BLaER1 treated with 17β-estradiol and CSF1 and Interleukin-3, amounts not matched to agents 10 nM and 100 nM (cell line): ENCODE measurements around the gene SLC26A3.

Experiments
- H3K27ac ChIP-seq, 11 experiments: shearing (Covaris generic); formaldehyde crosslinking; 2 replicates each; pipeline ENCODE4 v1.8.1; 2022
- H3K27me3 ChIP-seq, 11 experiments: shearing (Covaris generic); formaldehyde crosslinking; 2 replicates each; pipeline ENCODE4 v1.8.1; 2022
- H3K36me3 ChIP-seq, 11 experiments: shearing (Covaris generic); formaldehyde crosslinking; 2 replicates each; pipeline ENCODE4 v1.8.1; 2022
- H3K4me1 ChIP-seq, 10 experiments: shearing (Covaris generic); formaldehyde crosslinking; 2 replicates each; pipeline ENCODE4 v1.8.1; 2022
- H3K4me2 ChIP-seq, 11 experiments: shearing (Covaris generic); formaldehyde crosslinking; 2 replicates each; pipeline ENCODE4 v1.8.1; 2022
- H3K4me3 ChIP-seq, 10 experiments: shearing (Covaris generic); formaldehyde crosslinking; 2 replicates each; pipeline ENCODE4 v1.8.1; 2022
- H3K9ac ChIP-seq, 11 experiments: shearing (Covaris generic); formaldehyde crosslinking; 2 replicates each; pipeline ENCODE4 v1.8.1; 2022
- H3K9me3 ChIP-seq, 11 experiments: shearing (Covaris generic); formaldehyde crosslinking; replicated peaks in 1 of 11; 2 replicates each; pipeline ENCODE4 v1.8.1; 2022
- H4K20me1 ChIP-seq, 11 experiments: shearing (Covaris generic); formaldehyde crosslinking; 2 replicates each; pipeline ENCODE4 v1.8.1; 2022
- Cebpa-rat ChIP-seq, 11 experiments: shearing (Covaris generic); IDR thresholded peaks; 2 replicates each; pipeline ENCODE4 v1.8.1; 2022

The SLC26A3 gene

DNA sequence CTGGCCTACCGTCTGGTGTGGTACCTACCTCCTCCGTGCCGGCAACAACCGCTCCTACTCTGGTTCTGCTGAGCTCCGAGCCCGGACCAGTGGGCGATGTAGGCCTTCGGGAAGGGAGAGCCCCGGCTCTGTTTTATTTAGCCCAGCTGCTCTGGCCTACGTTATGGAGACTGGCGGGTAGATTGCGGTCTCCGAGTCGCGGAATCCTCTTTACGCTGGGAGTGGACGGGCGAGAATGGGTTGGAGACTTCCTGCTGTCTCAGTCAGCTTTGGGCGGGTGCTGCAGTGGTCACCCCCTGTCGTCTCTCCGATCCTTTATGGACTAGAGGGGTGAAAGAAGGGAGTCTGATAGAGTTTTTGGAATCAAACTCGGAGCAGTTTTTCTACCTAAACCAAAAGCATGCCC is 58.7 kb downstream of the SLC26A3 start:
- H3K9me3 ChIP-seq = no peaks in the 10 kb centered on the region
- H3K4me1 ChIP-seq = peaks cover 22 to 45% (median 40%) of the 10 kb centered on the region in 10 experiments
- H3K4me3 ChIP-seq = peak overlapping the region; percentile 78 to 95 (median 90)
- H4K20me1 ChIP-seq = peaks cover 36 to 52% (median 48%) of the 10 kb centered on the region in 11 experiments
- H3K27ac ChIP-seq = peak overlapping the region; percentile 91 to 100 (median 98)
- peaks cover 8 to 31% (median 12%) of the 10 kb centered on the region in 11 experiments; a peak in 21 of 22 replicates for H3K36me3 ChIP-seq
- no peaks in the 10 kb centered on the region for H3K27me3 ChIP-seq
- peak overlapping the region; percentile 89 to 98 (median 96) for H3K9ac ChIP-seq
- peak overlapping the region; percentile 76 to 96 (median 90) for H3K4me2 ChIP-seq
- no peak for TF ChIP-seq Cebpa-rat (IDR thresholded peaks at IDR 0.05)

GRCh38 chr7:107743567-107744344 is 59.3 kb downstream of the SLC26A3 start, which contains the start of gene CBLL1:
Gene CBLL1 (plus strand): TSS chr7:107744142. CDS start chr7:107744164, 22 bp downstream.
- Histone ChIP-seq H3K9ac (peak within 1 kb of the TSS; percentile 89 to 98 (median 96)), H4K20me1 (peaks cover 33 to 46% (median 42%) of the 10 kb centered on the region in 11 experiments), H3K4me2 (peak within 1 kb of the TSS; percentile 76 to 96 (median 90)), H3K36me3 (peaks cover 2 to 25% (median 7%) of the 10 kb centered on the region in 11 experiments; a peak in 21 of 22 replicates), H3K4me3 (peak within 1 kb of the TSS; percentile 78 to 95 (median 90)), H3K27me3 (no peaks in the 10 kb centered on the region), H3K9me3 (no peaks in the 10 kb centered on the region), H3K4me1 (peaks cover 22 to 45% (median 40%) of the 10 kb centered on the region in 10 experiments), H3K27ac (peak within 1 kb of the TSS; percentile 91 to 100 (median 98))
- TF ChIP-seq Cebpa-rat (IDR thresholded peaks at IDR 0.05) = no peak

GRCh38 chr7:107742678-107743566 is 60.1 kb downstream of the SLC26A3 start:
- peak overlapping the region; percentile 73 to 91 (median 86) for H3K4me2 ChIP-seq
- peak overlapping the region; percentile 78 to 95 (median 90) for H3K4me3 ChIP-seq
- TF ChIP-seq Cebpa-rat (IDR thresholded peaks at IDR 0.05) = no peak
- peaks cover 27 to 38% (median 34%) of the 10 kb centered on the region in 11 experiments for H4K20me1 ChIP-seq
- H3K27me3 ChIP-seq = no peaks in the 10 kb centered on the region
- peaks cover 22 to 43% (median 40%) of the 10 kb centered on the region in 10 experiments for H3K4me1 ChIP-seq
- peak overlapping the region; percentile 91 to 100 (median 98) for H3K27ac ChIP-seq
- H3K36me3 ChIP-seq = peaks cover 0 to 18% (median 0%) of the 10 kb centered on the region in 11 experiments; a peak in 4 of 22 replicates
- H3K9ac ChIP-seq = peak overlapping the region; percentile 89 to 98 (median 96)
- H3K9me3 ChIP-seq = peaks cover 0 to 3% (median under 1%) of the 10 kb centered on the region in 11 experiments; a peak in 2 of 22 replicates

DNA sequence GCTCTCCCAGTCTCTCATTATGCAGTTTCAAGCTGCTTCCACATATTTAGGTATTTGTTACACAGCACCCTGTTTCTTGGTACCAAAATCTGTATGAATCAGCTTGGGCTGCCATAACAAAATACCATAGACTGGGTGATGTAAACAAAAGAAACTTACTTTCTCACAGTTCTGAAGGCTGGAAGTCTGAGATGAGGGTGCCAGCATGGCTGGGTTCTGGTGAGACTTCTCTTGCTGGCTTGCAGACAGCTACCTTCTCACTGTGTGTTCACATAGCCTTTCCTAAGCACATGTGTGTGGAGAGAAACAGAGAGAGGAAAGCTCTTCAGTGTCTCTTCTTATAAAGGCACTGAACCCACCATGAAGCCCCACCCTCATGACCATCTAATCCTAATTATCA is 74.7 kb downstream of the SLC26A3 start:
- peaks cover 3 to 5% (median 4%) of the 10 kb centered on the region in 11 experiments for H3K9me3 ChIP-seq
- H3K4me3 ChIP-seq = no peak overlapping the region
- 0 out of 22 replicates have a peak, but pooled peaks cover 0 to under 1% (median 0%) of the 10 kb centered on the region in 11 experiments for H3K36me3 ChIP-seq
- no peaks in the 10 kb centered on the region for H3K27me3 ChIP-seq
- no peak overlapping the region for H3K9ac ChIP-seq
- H3K27ac ChIP-seq = no peak overlapping the region
- no peak overlapping the region for H3K4me2 ChIP-seq
- no peaks in the 10 kb centered on the region for H4K20me1 ChIP-seq
- no peak for TF ChIP-seq Cebpa-rat (IDR thresholded peaks at IDR 0.05)
- H3K4me1 ChIP-seq = no peaks in the 10 kb centered on the region

DNA sequence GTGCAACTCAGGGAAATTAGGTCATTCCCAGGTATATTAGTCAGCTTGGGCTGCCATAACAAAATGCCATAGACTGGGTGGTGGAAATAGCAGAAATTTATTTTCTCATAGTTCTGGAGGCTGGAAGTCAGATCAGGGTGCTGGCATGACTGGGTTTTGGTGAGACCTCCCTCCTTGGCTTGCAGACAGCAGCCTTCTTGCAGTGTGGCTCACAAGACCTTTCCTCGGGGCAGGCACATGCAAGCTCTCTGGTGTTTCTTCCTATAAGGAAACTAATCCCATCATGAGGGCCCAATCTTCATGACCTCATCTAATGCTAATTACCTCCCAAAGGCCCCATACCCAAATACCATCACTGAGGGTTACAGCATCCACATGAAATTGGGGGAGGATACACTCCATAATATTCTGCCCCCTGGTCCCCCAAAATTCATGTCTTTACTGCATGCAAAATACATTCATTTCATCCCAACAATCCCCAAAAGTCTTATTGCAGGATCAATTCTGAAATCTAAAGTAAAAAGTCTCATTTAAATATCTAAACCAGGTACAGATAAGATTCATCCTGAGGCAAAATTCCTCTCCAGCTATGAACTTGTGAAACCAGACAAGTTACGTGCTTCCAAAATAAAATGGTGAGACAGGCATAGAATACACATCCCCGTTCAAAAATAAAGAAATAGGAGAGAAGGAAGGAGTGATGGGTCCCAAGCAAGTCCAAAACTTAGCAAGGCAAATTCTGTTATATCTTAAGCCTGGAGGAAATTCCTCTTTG is 76.5 kb downstream of the SLC26A3 start:
- Histone ChIP-seq H3K9me3 (no peaks in the 10 kb centered on the region), H3K4me1 (no peaks in the 10 kb centered on the region), H3K36me3 (no peaks in the 10 kb centered on the region), H3K27me3 (no peaks in the 10 kb centered on the region), H3K27ac (no peak overlapping the region), H4K20me1 (no peaks in the 10 kb centered on the region), H3K4me3 (no peak overlapping the region), H3K9ac (no peak overlapping the region), H3K4me2 (no peak overlapping the region)
- no peak for TF ChIP-seq Cebpa-rat (IDR thresholded peaks at IDR 0.05)

DNA sequence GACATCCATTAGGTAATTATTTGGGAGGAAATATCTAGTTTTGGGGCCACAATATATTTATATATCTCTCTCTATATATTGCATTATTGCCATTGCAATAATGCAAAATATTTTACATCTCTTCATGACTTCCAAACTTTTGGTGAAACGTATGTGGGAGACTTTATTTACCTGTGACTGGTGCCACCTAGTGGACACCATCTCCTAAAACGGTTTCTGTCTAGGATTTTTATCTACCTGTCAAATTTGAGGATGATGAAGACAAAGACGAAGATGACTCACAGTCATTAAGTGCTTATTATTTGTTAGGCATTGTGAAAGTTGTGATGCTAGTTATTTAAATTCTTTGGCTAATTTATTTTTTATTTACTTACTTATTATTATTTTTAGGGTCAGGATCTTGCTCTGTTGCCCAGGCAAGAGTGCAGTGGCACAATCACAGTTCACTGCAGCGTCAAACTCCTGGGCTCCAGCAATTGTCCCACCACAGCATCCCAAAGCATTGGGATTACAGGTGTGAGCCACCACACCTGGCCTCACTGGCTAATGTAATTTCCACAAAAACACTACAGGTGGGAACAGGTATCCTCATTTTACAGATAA is 77.8 kb downstream of the SLC26A3 start:
- Histone ChIP-seq H3K27ac (no peak overlapping the region), H3K9me3 (no peaks in the 10 kb centered on the region), H3K4me2 (no peak overlapping the region), H3K36me3 (no peaks in the 10 kb centered on the region), H3K4me1 (no peaks in the 10 kb centered on the region), H3K4me3 (no peak overlapping the region), H3K27me3 (no peaks in the 10 kb centered on the region), H3K9ac (no peak overlapping the region), H4K20me1 (no peaks in the 10 kb centered on the region)
- no peak for TF ChIP-seq Cebpa-rat (IDR thresholded peaks at IDR 0.05)

- H3K4me3 ChIP-seq = no peak overlapping the region
- no peak for TF ChIP-seq Cebpa-rat (IDR thresholded peaks at IDR 0.05)
- no peak overlapping the region for H3K27ac ChIP-seq
- H3K9me3 ChIP-seq = no peaks in the 10 kb centered on the region
- H3K4me1 ChIP-seq = no peaks in the 10 kb centered on the region
- H3K27me3 ChIP-seq = no peaks in the 10 kb centered on the region
- H4K20me1 ChIP-seq = no peaks in the 10 kb centered on the region
- no peak overlapping the region for H3K9ac ChIP-seq
- no peak overlapping the region for H3K4me2 ChIP-seq
- H3K36me3 ChIP-seq = no peaks in the 10 kb centered on the region
Measured at GRCh38 chr7:107723255-107723654, 79.8 kb downstream of the SLC26A3 start.

DNA sequence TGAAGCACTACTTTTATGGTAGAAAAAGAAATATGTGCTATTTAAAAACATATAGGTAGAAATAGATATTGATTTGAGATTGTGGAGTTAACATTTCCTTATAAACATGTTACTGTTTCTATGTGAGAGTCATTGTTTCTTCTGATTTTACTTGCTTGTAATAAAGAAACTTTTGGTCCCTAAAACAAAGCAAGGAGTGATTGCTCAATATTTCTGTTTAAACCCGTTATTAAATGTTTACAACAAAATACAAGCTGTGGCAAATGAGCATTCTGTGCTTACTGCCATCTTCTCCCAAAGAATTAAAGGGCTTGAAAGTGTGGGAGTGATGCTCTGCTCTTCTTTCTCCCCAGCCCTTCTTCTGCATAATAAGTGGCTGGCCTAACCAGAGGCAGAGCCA is 81.7 kb downstream of the SLC26A3 start:
- no peaks in the 10 kb centered on the region for H4K20me1 ChIP-seq
- H3K4me2 ChIP-seq = no peak overlapping the region
- no peak for TF ChIP-seq Cebpa-rat (IDR thresholded peaks at IDR 0.05)
- no peak overlapping the region for H3K9ac ChIP-seq
- H3K36me3 ChIP-seq = no peaks in the 10 kb centered on the region
- no peak overlapping the region for H3K27ac ChIP-seq
- no peaks in the 10 kb centered on the region for H3K27me3 ChIP-seq
- H3K4me3 ChIP-seq = no peak overlapping the region
- no peaks in the 10 kb centered on the region for H3K9me3 ChIP-seq
- H3K4me1 ChIP-seq = no peaks in the 10 kb centered on the region
